Measurements from ENCODE around the gene NFASC. TPM values are rescaled to one million over a fixed set of nuclear protein-coding genes. Genes with fewer than 3 reads are reported as not detected.

The NFASC gene
- total RNA-seq, 2 experiments from 2014 or later = 0.32 TPM; not detected in 1

GRCh38 chr1:204970937-204971336 lies 100.3 kb downstream of the NFASC start:
- Mint-ChIP-seq H3K36me3 (ENCODE audit: low read depth) (no peaks in the 10 kb centered on the region), H3K27ac (no peak overlapping the region), H3K4me3 (no peak overlapping the region), H3K27me3 (ENCODE audit: low read depth) (peaks cover 15% of the 10 kb centered on the region), H3K9me3 (ENCODE audit: insufficient read depth) (no peaks in the 10 kb centered on the region), H3K4me1 (ENCODE audit: low read depth) (peaks cover 21% of the 10 kb centered on the region)
- ATAC-seq (no peak), DNase-seq (no peak)
- ChIA-PET POLR2A (no interaction called here), CTCF (interaction anchor here (1.0 to 6.9 kb wide), 2 partner anchors 9 to 92 kb away, joined by 3 to 76 read pairs; no protein-coding TSS in a partner anchor)

- peak; percentile 29 for DNase-seq
- Mint-ChIP-seq H3K9me3 (ENCODE audit: insufficient read depth) (no peaks in the 10 kb centered on the region), H3K27ac (no peak overlapping the region), H3K27me3 (ENCODE audit: low read depth) (peaks cover 11% of the 10 kb centered on the region), H3K4me1 (ENCODE audit: low read depth) (peaks cover 21% of the 10 kb centered on the region), H3K4me3 (no peak overlapping the region), H3K36me3 (ENCODE audit: low read depth) (no peaks in the 10 kb centered on the region)
- ChIA-PET CTCF (interaction anchor here (0.9 to 6.9 kb wide), 6 partner anchors 8 to 382 kb away, joined by 3 to 76 read pairs (median 6); no protein-coding TSS in a partner anchor), POLR2A (interaction anchor here (1.3 kb wide), 1 partner anchor 105 kb away, joined by 3 read pairs; no protein-coding TSS in a partner anchor)
- peak; percentile 40 for ATAC-seq
These were observed 101.1 kb downstream of the NFASC start for GRCh38 chr1:204971517-204972336.

GRCh38 chr1:204972426-204972825 lies 101.8 kb downstream of the NFASC start:
- ATAC-seq (no peak), DNase-seq (no peak)
- ChIA-PET CTCF (interaction anchor here (1.0 to 6.9 kb wide), 4 partner anchors 17 to 382 kb away, joined by 3 to 76 read pairs (median 11); no protein-coding TSS in a partner anchor), POLR2A (interaction anchor here (1.3 kb wide), 1 partner anchor 105 kb away, joined by 3 read pairs; no protein-coding TSS in a partner anchor)
- Mint-ChIP-seq H3K4me3 (no peak overlapping the region), H3K9me3 (ENCODE audit: insufficient read depth) (no peaks in the 10 kb centered on the region), H3K4me1 (ENCODE audit: low read depth) (peaks cover 21% of the 10 kb centered on the region), H3K27ac (no peak overlapping the region), H3K36me3 (ENCODE audit: low read depth) (no peaks in the 10 kb centered on the region), H3K27me3 (ENCODE audit: low read depth) (peaks cover 11% of the 10 kb centered on the region)

GRCh38 chr1:204973449-204973848 lies 102.8 kb downstream of the NFASC start:
- Mint-ChIP-seq H3K27me3 (ENCODE audit: low read depth) (peaks cover 11% of the 10 kb centered on the region), H3K9me3 (ENCODE audit: insufficient read depth) (no peaks in the 10 kb centered on the region), H3K4me3 (no peak overlapping the region), H3K4me1 (ENCODE audit: low read depth) (peaks cover 21% of the 10 kb centered on the region), H3K36me3 (ENCODE audit: low read depth) (no peaks in the 10 kb centered on the region), H3K27ac (no peak overlapping the region)
- DNase-seq (no peak), ATAC-seq (no peak)
- CTCF ChIA-PET = interaction anchor here (0.9 to 6.9 kb wide), 6 partner anchors 8 to 283 kb away, joined by 3 to 76 read pairs (median 7); no protein-coding TSS in a partner anchor
- POLR2A ChIA-PET = no interaction called here

GRCh38 chr1:204974327-204974726 lies 103.7 kb downstream of the NFASC start:
- ChIA-PET CTCF (interaction anchor here (0.9 to 6.9 kb wide), 5 partner anchors 9 to 282 kb away, joined by 3 to 76 read pairs (median 6); no protein-coding TSS in a partner anchor), POLR2A (no interaction called here)
- H3K36me3 Mint-ChIP-seq (ENCODE audit: low read depth) = no peaks in the 10 kb centered on the region
- H3K4me1 Mint-ChIP-seq (ENCODE audit: low read depth) = peaks cover 21% of the 10 kb centered on the region
- peaks cover 11% of the 10 kb centered on the region for H3K27me3 Mint-ChIP-seq (ENCODE audit: low read depth)
- DNase-seq = no peak
- no peak overlapping the region for H3K27ac Mint-ChIP-seq
- no peak for ATAC-seq
- no peaks in the 10 kb centered on the region for H3K9me3 Mint-ChIP-seq (ENCODE audit: insufficient read depth)
- H3K4me3 Mint-ChIP-seq = no peak overlapping the region

GRCh38 chr1:204975021-204975420 lies 104.4 kb downstream of the NFASC start:
- DNase-seq (no peak), ATAC-seq (no peak)
- no peak overlapping the region for H3K4me3 Mint-ChIP-seq
- ChIA-PET POLR2A (no interaction called here), CTCF (interaction anchor here (0.9 to 6.9 kb wide), 6 partner anchors 10 to 281 kb away, joined by 3 to 76 read pairs (median 6); no protein-coding TSS in a partner anchor)
- H3K9me3 Mint-ChIP-seq (ENCODE audit: insufficient read depth) = no peaks in the 10 kb centered on the region
- H3K4me1 Mint-ChIP-seq (ENCODE audit: low read depth) = peaks cover 21% of the 10 kb centered on the region
- no peaks in the 10 kb centered on the region for H3K36me3 Mint-ChIP-seq (ENCODE audit: low read depth)
- no peak overlapping the region for H3K27ac Mint-ChIP-seq
- peaks cover 11% of the 10 kb centered on the region for H3K27me3 Mint-ChIP-seq (ENCODE audit: low read depth)

GRCh38 chr1:204975568-204976235 lies 105.0 kb downstream of the NFASC start:
- H3K27me3 Mint-ChIP-seq (ENCODE audit: low read depth) = peaks cover 11% of the 10 kb centered on the region
- POLR2A ChIA-PET = no interaction called here
- ATAC-seq = peak; percentile 81
- no peaks in the 10 kb centered on the region for H3K9me3 Mint-ChIP-seq (ENCODE audit: insufficient read depth)
- peaks cover 21% of the 10 kb centered on the region for H3K4me1 Mint-ChIP-seq (ENCODE audit: low read depth)
- CTCF ChIA-PET = interaction anchor here (0.9 to 6.9 kb wide), 10 partner anchors 10 to 280 kb away, joined by 3 to 76 read pairs (median 4); no protein-coding TSS in a partner anchor
- no peaks in the 10 kb centered on the region for H3K36me3 Mint-ChIP-seq (ENCODE audit: low read depth)
- no peak overlapping the region for H3K27ac Mint-ChIP-seq
- no peak overlapping the region for H3K4me3 Mint-ChIP-seq
- DNase-seq = peak; percentile 58

GRCh38 chr1:204976646-204977045 lies 106.0 kb downstream of the NFASC start:
- H3K36me3 Mint-ChIP-seq (ENCODE audit: low read depth) = no peaks in the 10 kb centered on the region
- ChIA-PET POLR2A (no interaction called here), CTCF (interaction anchor here (0.9 to 6.9 kb wide), 9 partner anchors 12 to 279 kb away, joined by 3 to 76 read pairs (median 5); no protein-coding TSS in a partner anchor)
- no peak overlapping the region for H3K27ac Mint-ChIP-seq
- H3K9me3 Mint-ChIP-seq (ENCODE audit: insufficient read depth) = no peaks in the 10 kb centered on the region
- peaks cover 15% of the 10 kb centered on the region for H3K4me1 Mint-ChIP-seq (ENCODE audit: low read depth)
- ATAC-seq (no peak), DNase-seq (no peak)
- no peak overlapping the region for H3K4me3 Mint-ChIP-seq
- H3K27me3 Mint-ChIP-seq (ENCODE audit: low read depth) = peaks cover 7% of the 10 kb centered on the region

GRCh38 chr1:204977318-204977717 lies 106.7 kb downstream of the NFASC start:
- no peak overlapping the region for H3K4me3 Mint-ChIP-seq
- H3K36me3 Mint-ChIP-seq (ENCODE audit: low read depth) = no peaks in the 10 kb centered on the region
- no peak overlapping the region for H3K27ac Mint-ChIP-seq
- ChIA-PET POLR2A (no interaction called here), CTCF (interaction anchor here (1.2 to 6.9 kb wide), 5 partner anchors 11 to 164 kb away, joined by 3 to 76 read pairs (median 7); no protein-coding TSS in a partner anchor)
- H3K4me1 Mint-ChIP-seq (ENCODE audit: low read depth) = peaks cover 9% of the 10 kb centered on the region
- ATAC-seq (no peak), DNase-seq (no peak)
- no peaks in the 10 kb centered on the region for H3K9me3 Mint-ChIP-seq (ENCODE audit: insufficient read depth)
- peaks cover 7% of the 10 kb centered on the region for H3K27me3 Mint-ChIP-seq (ENCODE audit: low read depth)

GRCh38 chr1:204978782-204979181 lies 108.1 kb downstream of the NFASC start:
- ATAC-seq (no peak), DNase-seq (no peak)
- POLR2A ChIA-PET = no interaction called here
- Mint-ChIP-seq H3K27me3 (ENCODE audit: low read depth) (peaks cover 12% of the 10 kb centered on the region), H3K27ac (no peak overlapping the region), H3K9me3 (ENCODE audit: insufficient read depth) (no peaks in the 10 kb centered on the region), H3K4me1 (ENCODE audit: low read depth) (peaks cover 8% of the 10 kb centered on the region), H3K36me3 (ENCODE audit: low read depth) (no peaks in the 10 kb centered on the region), H3K4me3 (no peak overlapping the region)
- CTCF ChIA-PET = interaction anchor here (3.4 to 3.9 kb wide), 2 partner anchors 10 to 83 kb away, joined by 15 to 23 read pairs; no protein-coding TSS in a partner anchor

- H3K36me3 Mint-ChIP-seq (ENCODE audit: low read depth) = no peaks in the 10 kb centered on the region
- no peak overlapping the region for H3K27ac Mint-ChIP-seq
- no peaks in the 10 kb centered on the region for H3K9me3 Mint-ChIP-seq (ENCODE audit: insufficient read depth)
- peaks cover 12% of the 10 kb centered on the region for H3K27me3 Mint-ChIP-seq (ENCODE audit: low read depth)
- H3K4me1 Mint-ChIP-seq (ENCODE audit: low read depth) = peaks cover 8% of the 10 kb centered on the region
- no peak overlapping the region for H3K4me3 Mint-ChIP-seq
- ATAC-seq (no peak), DNase-seq (no peak)
- ChIA-PET CTCF (interaction anchor here (1.0 to 3.9 kb wide), 3 partner anchors 8 to 82 kb away, joined by 3 to 23 read pairs (median 15); no protein-coding TSS in a partner anchor), POLR2A (no interaction called here)
These were observed 108.6 kb downstream of the NFASC start for GRCh38 chr1:204979306-204979705.

Data from activated CD8-positive, alpha-beta T cell treated with anti-CD3 and anti-CD28 coated beads, Interleukin-2, amount 10 ng/mL, durations not matched to agents 7 days and 5 days (primary cell).